T47D (cell line): ENCODE measurements around the gene H3-3A.

Experiments used
- DNase-seq, 2 experiments: peaks; one replicate each; pipeline versions ENCODE4 v3.0.0 to v3.0.0-alpha.2; 2011 to 2012; ENCODE audit warnings: low read depth in 1 of 2, low spot score in 1 of 2
- JUND ChIP-seq: IDR thresholded peaks from 2 replicates; pipeline ENCODE4 v1.6.1; 2012; ENCODE audit warnings: low read depth
- in situ Hi-C: cut with HindIII; loops from 2 replicates; pipeline ENCODE4 v1.10.0; 2016; ENCODE audit warnings: low sequenced_read_pairs, low pct_unique_long_range_greater_than_20kb

The H3-3A gene

GRCh38 chr1:226061068-226061840, 1.3 kb upstream of the H3-3A start:
- in situ Hi-C loops: no loop called here
- DNase-seq: peak in 1 of 2 experiments; percentile 30
- no peak for TF ChIP-seq JUND

GRCh38 chr1:226061841-226062557, 517 bp upstream of the H3-3A start:
- no peak for TF ChIP-seq JUND
- in situ Hi-C loops: no loop called here
- peak; percentile 82 to 94 for DNase-seq

- DNase-seq: peak; percentile 33 to 52
- no peak for TF ChIP-seq JUND
- in situ Hi-C loops: no loop called here
Observed at GRCh38 chr1:226063224-226063976, 884 bp downstream of the H3-3A start.

- TF ChIP-seq JUND: no peak
- in situ Hi-C loops: no loop called here
- DNase-seq: peak in 1 of 2 experiments; percentile 46
Observed at GRCh38 chr1:226063977-226064815, 1.7 kb downstream of the H3-3A start.

- in situ Hi-C loops: no loop called here
- no peak for TF ChIP-seq JUND
- DNase-seq: peak; percentile 47 to 81
Observed at GRCh38 chr1:226064816-226065248, 2.3 kb downstream of the H3-3A start.

- TF ChIP-seq JUND: no peak
- DNase-seq: peak in 1 of 2 experiments; percentile 44
- in situ Hi-C loops: no loop called here
Observed at GRCh38 chr1:226066415-226067078, 4.0 kb downstream of the H3-3A start.

GRCh38 chr1:226069811-226070489, 7.4 kb downstream of the H3-3A start:
- in situ Hi-C loops: no loop called here
- no peak for TF ChIP-seq JUND
- DNase-seq: no peak

- no peak for TF ChIP-seq JUND
- DNase-seq: no peak
- in situ Hi-C loops: no loop called here
Observed at GRCh38 chr1:226072347-226072746, 9.8 kb downstream of the H3-3A start.

GRCh38 chr1:226073184-226073950, 10.9 kb downstream of the H3-3A start:
- in situ Hi-C loops: no loop called here
- TF ChIP-seq JUND: no peak
- DNase-seq: no peak

GRCh38 chr1:226074046-226074445, 11.5 kb downstream of the H3-3A start:
- in situ Hi-C loops: no loop called here
- DNase-seq: no peak

More at GRCh38 chr1:226074046-226074445, 11.5 kb downstream of the H3-3A start:
- TF ChIP-seq JUND: no peak
